T-cell (primary cell): ENCODE data around the gene C1QL2. TPM values are rescaled to one million over a fixed set of nuclear protein-coding genes. Genes with fewer than 3 reads are reported as not detected.

ENCODE experiments used
- ATAC-seq, 4 experiments: fragments of 200-7000 bp in 3 of 4; fragments of 150-1000 bp in 1 of 4; cut with Tn5 transposase; replicated peaks in 1 of 4; 1 replicate in 3 of 4; 2 replicates in 1 of 4; pipeline ENCODE4 v1.10.0; 2021; ENCODE audit warnings: moderate library complexity in 3 of 4, mild to moderate bottlenecking in 2 of 4, moderate number of reproducible peaks in 1 of 4
- CTCF ChIA-PET, 2 donors: fragments of 300-600 bp; sonication (Branson Sonifier 250); formaldehyde crosslinking; loops; one replicate each; lab custom pipeline; 2022; ENCODE audit warnings: antibody characterized with exemption in 2 of 2; lab: Charles Lee
- POLR2A ChIA-PET, 2 donors: fragments of 300-600 bp; sonication (Branson Sonifier 250); formaldehyde crosslinking; loops; one replicate each; lab custom pipeline; 2022; ENCODE audit warnings: antibody characterized with exemption in 2 of 2; lab: Charles Lee
- DNase-seq, 35 experiments: peaks; one replicate each; pipeline versions ENCODE4 v3.0.0 to v3.0.0-alpha.2; 2013 to 2023
- H3K27ac ChIP-seq: one replicate; pipeline ENCODE4 v1.5.1; 2013; ENCODE audit warnings: low read length
- H3K27me3 ChIP-seq, 2 experiments: replicated peaks in 1 of 2; 1 replicate in 1 of 2; 2 replicates in 1 of 2; pipeline versions ENCODE4 v1.6.1 to v1.7.0; 2013; ENCODE audit warnings: low read length in 1 of 2, mixed read lengths in 1 of 2; ENCODE audit not compliant: control insufficient read depth in 2 of 2, insufficient read depth in 2 of 2; ENCODE audit errors: extremely low read depth in 1 of 2
- H3K36me3 ChIP-seq, 2 donors: 1 replicate in 1 of 2; 2 replicates in 1 of 2; pipeline versions ENCODE4 v1.6.1 to v1.7.0; 2013; ENCODE audit warnings: low read length in 1 of 2; ENCODE audit not compliant: control insufficient read depth in 2 of 2, insufficient read depth in 1 of 2; ENCODE audit errors: extremely low read depth in 1 of 2
- H3K4me1 ChIP-seq, 2 experiments: 1 replicate in 1 of 2; 2 replicates in 1 of 2; pipeline versions ENCODE4 v1.6.1 to v1.7.0; 2013; ENCODE audit warnings: low read length in 2 of 2, mixed read lengths in 1 of 2; ENCODE audit not compliant: insufficient read depth in 2 of 2, control insufficient read depth in 1 of 2; ENCODE audit errors: extremely low read depth in 1 of 2
- H3K4me3 ChIP-seq, 2 donors: 1 replicate in 1 of 2; 2 replicates in 1 of 2; pipeline versions ENCODE4 v1.5.1 to v1.7.0; 2013; ENCODE audit warnings: mild to moderate bottlenecking in 2 of 2, low read length in 1 of 2, moderate library complexity in 1 of 2; ENCODE audit not compliant: control insufficient read depth in 1 of 2; ENCODE audit errors: extremely low read depth in 1 of 2
- H3K9me3 ChIP-seq: 2 replicates; pipeline ENCODE4 v1.7.0; 2013
- H3K27ac Mint-ChIP-seq, 2 donors: one replicate each; pipeline ENCODE4 v1.8.0; 2020 to 2021; ENCODE audit warnings: mild to moderate bottlenecking in 2 of 2, mixed read lengths in 2 of 2
- H3K27me3 Mint-ChIP-seq, 2 donors: one replicate each; pipeline ENCODE4 v1.8.0; 2021 to 2022; ENCODE audit warnings: mixed read lengths in 2 of 2
- H3K36me3 Mint-ChIP-seq: one replicate; pipeline ENCODE4 v1.8.0; 2021; ENCODE audit warnings: mixed read lengths
- H3K4me1 Mint-ChIP-seq, 3 donors: one replicate each; pipeline ENCODE4 v1.8.0; 2020 to 2022; ENCODE audit warnings: mixed read lengths in 3 of 3, mild to moderate bottlenecking in 1 of 3
- H3K4me3 Mint-ChIP-seq, 3 donors: one replicate each; pipeline ENCODE4 v1.8.0; 2020 to 2022; ENCODE audit warnings: mild to moderate bottlenecking in 3 of 3, mixed read lengths in 3 of 3, moderate library complexity in 3 of 3
- H3K9me3 Mint-ChIP-seq, 3 donors: one replicate each; pipeline ENCODE4 v1.8.0; 2020 to 2022; ENCODE audit warnings: mixed read lengths in 3 of 3
- WGBS: methylation state at CpG from one replicate; pipeline ENCODE4 v1.1.5; 2013; ENCODE audit warnings: missing lambda C conversion rate; ENCODE audit not compliant: insufficient coverage; 5-methylcytosine and 5-hydroxymethylcytosine counted together
- total RNA-seq, 35 experiments: library from RNA in 6 of 35; stranded (reverse) in 6 of 35; fragments of 120-200 nt in 1 of 35; gene quantifications; one replicate each; pipeline versions ENCODE4 v1.2.1 to v1.2.4 and lab custom pipeline; 2013 to 2026

Gene C1QL2
- total RNA-seq, 5 donors from 2014 or later (not counting 1 experiment from before 2014, with no cell fraction given) = not detected

GRCh38 chr2:119201815-119202214 lies 43.3 kb upstream of the C1QL2 start:
- H3K4me1 Mint-ChIP-seq = no peaks in the 10 kb centered on the region
- ChIA-PET CTCF (no interaction called here), POLR2A (no interaction called here)
- H3K4me3 Mint-ChIP-seq = no peak overlapping the region
- DNase-seq (no peak), ATAC-seq (no peak)
- no peak overlapping the region for H3K27ac Mint-ChIP-seq
- H3K4me1 ChIP-seq = no peaks in the 10 kb centered on the region
- peaks cover 0 to 11% of the 10 kb centered on the region in 2 experiments for H3K27me3 ChIP-seq
- no peaks in the 10 kb centered on the region for H3K36me3 ChIP-seq
- no peaks in the 10 kb centered on the region for H3K9me3 Mint-ChIP-seq
- H3K4me3 ChIP-seq = no peak overlapping the region
- H3K36me3 Mint-ChIP-seq = no peaks in the 10 kb centered on the region
- WGBS = 95% methylated on average over 3 of the region's 5 CpGs
- peaks cover 12 to 15% of the 10 kb centered on the region in 2 donors for H3K27me3 Mint-ChIP-seq
- no peaks in the 10 kb centered on the region for H3K9me3 ChIP-seq
- H3K27ac ChIP-seq = no peak overlapping the region

GRCh38 chr2:119198240-119198840 lies 39.8 kb upstream of the C1QL2 start:
- CTCF ChIA-PET = no interaction called here
- WGBS = 77% methylated on average over 7 of the region's 7 CpGs
- ATAC-seq (no peak), DNase-seq (no peak)
- POLR2A ChIA-PET = interaction anchor here in 1 of 2 donors (0.6 kb wide), 1 partner anchor 62 kb away, joined by 3 read pairs; no protein-coding TSS in a partner anchor
- Histone ChIP-seq H3K4me1 (no peaks in the 10 kb centered on the region), H3K9me3 (no peaks in the 10 kb centered on the region), H3K4me3 (no peak overlapping the region), H3K27me3 (peaks cover 0 to 18% of the 10 kb centered on the region in 2 experiments), H3K27ac (no peak overlapping the region), H3K36me3 (no peaks in the 10 kb centered on the region)
- Mint-ChIP-seq H3K27me3 (peaks cover 19 to 23% of the 10 kb centered on the region in 2 donors), H3K4me3 (no peak overlapping the region), H3K9me3 (no peaks in the 10 kb centered on the region), H3K36me3 (no peaks in the 10 kb centered on the region), H3K4me1 (no peaks in the 10 kb centered on the region), H3K27ac (no peak overlapping the region)

- CTCF ChIA-PET = no interaction called here
- ATAC-seq (no peak), DNase-seq (no peak)
- H3K4me3 Mint-ChIP-seq = no peak overlapping the region
- peaks cover 23 to 27% of the 10 kb centered on the region in 2 donors for H3K27me3 Mint-ChIP-seq
- H3K27ac Mint-ChIP-seq = no peak overlapping the region
- no peaks in the 10 kb centered on the region for H3K9me3 Mint-ChIP-seq
- H3K36me3 Mint-ChIP-seq = no peaks in the 10 kb centered on the region
- no peaks in the 10 kb centered on the region for H3K36me3 ChIP-seq
- peaks cover 0 to 23% of the 10 kb centered on the region in 2 experiments for H3K27me3 ChIP-seq
- WGBS = 91% methylated on average over 7 of the region's 10 CpGs
- no peaks in the 10 kb centered on the region for H3K9me3 ChIP-seq
- POLR2A ChIA-PET = no interaction called here
- no peaks in the 10 kb centered on the region for H3K4me1 ChIP-seq
- no peak overlapping the region for H3K4me3 ChIP-seq
- H3K27ac ChIP-seq = no peak overlapping the region
- no peaks in the 10 kb centered on the region for H3K4me1 Mint-ChIP-seq
These were observed 39.1 kb upstream of the C1QL2 start for GRCh38 chr2:119197529-119198239.

- H3K4me3 ChIP-seq = no peak overlapping the region
- H3K27ac Mint-ChIP-seq = no peak overlapping the region
- no peak for DNase-seq
- no peaks in the 10 kb centered on the region for H3K9me3 Mint-ChIP-seq
- ChIA-PET CTCF (no interaction called here), POLR2A (no interaction called here)
- no peaks in the 10 kb centered on the region for H3K4me1 ChIP-seq
- no peak overlapping the region for H3K4me3 Mint-ChIP-seq
- no peak overlapping the region for H3K27ac ChIP-seq
- H3K27me3 Mint-ChIP-seq = peaks cover 24 to 28% of the 10 kb centered on the region in 2 donors
- H3K36me3 Mint-ChIP-seq = no peaks in the 10 kb centered on the region
- no peaks in the 10 kb centered on the region for H3K4me1 Mint-ChIP-seq
- no peaks in the 10 kb centered on the region for H3K36me3 ChIP-seq
- ATAC-seq = no peak
- no peaks in the 10 kb centered on the region for H3K9me3 ChIP-seq
- H3K27me3 ChIP-seq = peaks cover 0 to 23% of the 10 kb centered on the region in 2 experiments
These were observed 38.5 kb upstream of the C1QL2 start for GRCh38 chr2:119197126-119197405.

GRCh38 chr2:119196301-119197125 lies 38.0 kb upstream of the C1QL2 start:
- 75% methylated on average over 3 of the region's 7 CpGs for WGBS
- H3K4me3 Mint-ChIP-seq = no peak overlapping the region
- no peaks in the 10 kb centered on the region for H3K4me1 Mint-ChIP-seq
- peaks cover 28 to 33% of the 10 kb centered on the region in 2 donors for H3K27me3 Mint-ChIP-seq
- Histone ChIP-seq H3K27ac (no peak overlapping the region), H3K36me3 (no peaks in the 10 kb centered on the region), H3K4me1 (no peaks in the 10 kb centered on the region), H3K9me3 (no peaks in the 10 kb centered on the region), H3K27me3 (peaks cover 0 to 23% of the 10 kb centered on the region in 2 experiments), H3K4me3 (no peak overlapping the region)
- ChIA-PET CTCF (no interaction called here), POLR2A (interaction anchor here in 1 of 2 donors (0.7 kb wide), 1 partner anchor 30 kb away, joined by 3 read pairs; no protein-coding TSS in a partner anchor)
- no peaks in the 10 kb centered on the region for H3K36me3 Mint-ChIP-seq
- no peak for DNase-seq
- no peak overlapping the region for H3K27ac Mint-ChIP-seq
- ATAC-seq = no peak
- no peaks in the 10 kb centered on the region for H3K9me3 Mint-ChIP-seq

GRCh38 chr2:119195887-119196286 lies 37.3 kb upstream of the C1QL2 start:
- ChIA-PET CTCF (no interaction called here), POLR2A (no interaction called here)
- H3K27ac Mint-ChIP-seq = no peak overlapping the region
- H3K27me3 Mint-ChIP-seq = peaks cover 30 to 32% of the 10 kb centered on the region in 2 donors
- WGBS = 42% methylated on average over 2 of the region's 2 CpGs
- no peak for DNase-seq
- H3K4me1 ChIP-seq = no peaks in the 10 kb centered on the region
- H3K4me3 Mint-ChIP-seq = no peak overlapping the region
- H3K36me3 ChIP-seq = no peaks in the 10 kb centered on the region
- H3K36me3 Mint-ChIP-seq = no peaks in the 10 kb centered on the region
- peaks cover 0 to 23% of the 10 kb centered on the region in 2 experiments for H3K27me3 ChIP-seq
- H3K9me3 ChIP-seq = no peaks in the 10 kb centered on the region
- H3K4me1 Mint-ChIP-seq = no peaks in the 10 kb centered on the region
- H3K4me3 ChIP-seq = no peak overlapping the region
- H3K9me3 Mint-ChIP-seq = no peaks in the 10 kb centered on the region
- H3K27ac ChIP-seq = no peak overlapping the region
- ATAC-seq = no peak
